MM.1S (cell line): ENCODE results near the gene FAR2.

Experiments
- CTCF ChIP-seq: fragments of 300-600 bp; sonication (generic); IDR thresholded peaks from 2 replicates; pipeline ENCODE4 v1.5.1; 2016; ENCODE audit warnings: antibody characterized with exemption, low read length, mixed read lengths
- EZH2 ChIP-seq: fragments of 300-600 bp; sonication (generic); optimal IDR thresholded peaks from 2 replicates; pipeline ENCODE3; 2017; ENCODE audit warnings: low read depth, mild to moderate bottlenecking, antibody characterized with exemption, low read length, mixed read lengths
- EZH2phosphoT487 ChIP-seq: fragments of 300-600 bp; sonication (generic); IDR thresholded peaks from 2 replicates; pipeline ENCODE4 v1.6.1; 2018; ENCODE audit warnings: antibody characterized with exemption, low read length

GRCh38 chr12:29228474-29229157 is 79.5 kb downstream of the FAR2 start:
- TF ChIP-seq CTCF: no peak
- no peak for TF ChIP-seq EZH2
- no peak for TF ChIP-seq EZH2phosphoT487
